GM12878 (cell line): Measurements from ENCODE around the gene COL26A1. TPM values are rescaled to one million over a fixed set of nuclear protein-coding genes. Genes with fewer than 3 reads are reported as not detected.

Experiments used
- ATAC-seq: fragments of 200-7000 bp; cut with Tn5 transposase; 3 replicates; pipeline ENCODE4 v1.9.1; 2020; ENCODE audit warnings: mild to moderate bottlenecking, moderate library complexity
- BruUV-seq: library from RNA; stranded (reverse); fragments of 400-500 nt; replicated peaks from 2 replicates; lab custom pipeline; 2021; lab: Mats Ljungman, UMichigan
- CTCF ChIA-PET: fragments of 300-600 bp; sonication (Branson Sonifier 250); formaldehyde crosslinking; extraction: SDS; loops from one replicate; lab custom pipeline; 2021; ENCODE audit warnings: inconsistent platforms; lab: Yijun Ruan, JAX
- POLR2A ChIA-PET: fragments of 350-600 bp; formaldehyde crosslinking; extraction: SDS; loops from one replicate; lab custom pipeline; 2021; ENCODE audit warnings: inconsistent platforms; lab: Charles Lee
- RAD21 ChIA-PET: fragments of 300-600 bp; sonication (Branson Sonifier 250); formaldehyde crosslinking; loops from one replicate; lab custom pipeline; 2023; ENCODE audit warnings: antibody characterized with exemption; ENCODE audit not compliant: unreplicated experiment; lab: Charles Lee
- SMC1A ChIA-PET: fragments of 300-600 bp; sonication (Branson Sonifier 250); formaldehyde crosslinking; loops from one replicate; lab custom pipeline; 2023; ENCODE audit not compliant: unreplicated experiment, uncharacterized antibody; lab: Charles Lee
- DNase-seq: peaks from one replicate; pipeline ENCODE4 v3.0.0-alpha.2; 2011; ENCODE audit warnings: low read depth, low spot score
- FAIRE-seq: peaks from 3 replicates; lab custom pipeline; 2011; peaks lifted over from hg19 to GRCh38; lab: Jason Lieb, UNC
- H2AFZ ChIP-seq: 2 replicates; pipeline ENCODE4 v1.6.0; 2011; ENCODE audit warnings: low read depth, low read length, control low read depth; ENCODE audit not compliant: control insufficient read depth
- H3K27ac ChIP-seq: 2 replicates; pipeline ENCODE4 v1.5.1; 2011; ENCODE audit warnings: control low read depth; ENCODE audit not compliant: control insufficient read depth, insufficient read depth
- H3K27me3 ChIP-seq, 2 experiments: replicated peaks in 1 of 2; 2 replicates each; pipeline versions ENCODE4 v1.6.0 to v1.6.1; 2011; ENCODE audit warnings: low read length in 1 of 2; ENCODE audit not compliant: control insufficient read depth in 2 of 2, insufficient read depth in 2 of 2
- H3K36me3 ChIP-seq, 2 experiments: 2 replicates each; pipeline ENCODE4 v1.5.1; 2011; ENCODE audit warnings: low read length in 1 of 2; ENCODE audit not compliant: control insufficient read depth in 2 of 2, insufficient read depth in 2 of 2
- H3K4me1 ChIP-seq: 2 replicates; pipeline ENCODE4 v1.6.1; 2011; ENCODE audit warnings: mild to moderate bottlenecking, low read length, moderate library complexity, mixed read lengths; ENCODE audit not compliant: control insufficient read depth, insufficient read depth
- H3K4me2 ChIP-seq: 2 replicates; pipeline ENCODE4 v1.6.0; 2011; ENCODE audit warnings: control low read depth; ENCODE audit not compliant: control insufficient read depth, insufficient read depth
- H3K4me3 ChIP-seq: fragments of 200-600 bp; sonication (generic); 2 replicates; pipeline ENCODE4 v1.5.1; 2016
- H3K79me2 ChIP-seq: 2 replicates; pipeline ENCODE4 v1.6.0; 2011; ENCODE audit warnings: low read length; ENCODE audit not compliant: control insufficient read depth, insufficient read depth
- H3K9ac ChIP-seq: 2 replicates; pipeline ENCODE4 v1.8.0; 2011; ENCODE audit warnings: low read length, control low read depth, mixed read lengths; ENCODE audit not compliant: control insufficient read depth, insufficient read depth
- H3K9me3 ChIP-seq: replicated peaks from 3 replicates; pipeline ENCODE4 v1.5.1; 2011; ENCODE audit warnings: mild to moderate bottlenecking, low read length; ENCODE audit not compliant: control insufficient read depth, insufficient read depth
- H4K20me1 ChIP-seq: 2 replicates; pipeline ENCODE4 v1.6.0; 2011; ENCODE audit not compliant: control insufficient read depth, insufficient read depth
- BRCA1 ChIP-seq: IDR thresholded peaks from 2 replicates; pipeline ENCODE4 v1.6.1; 2011; ENCODE audit warnings: low read depth, low read length, improper control_type of control experiment
- CHD4 ChIP-seq: fragments of 200-600 bp; sonication (generic); IDR thresholded peaks from 2 replicates; pipeline ENCODE4 v1.6.1; 2016; ENCODE audit warnings: mild to moderate bottlenecking
- CREB1 ChIP-seq: IDR thresholded peaks from 2 replicates; pipeline ENCODE4 v1.6.1; 2012; ENCODE audit warnings: low read depth, mild to moderate bottlenecking, inconsistent platforms
- CREM ChIP-seq: IDR thresholded peaks from 2 replicates; pipeline ENCODE4 v1.6.1; 2014; ENCODE audit warnings: antibody characterized with exemption, low read depth
- IKZF2 ChIP-seq, 2 experiments: fragments of 450-650 bp; IDR thresholded peaks; 2 replicates each; pipeline ENCODE4 v1.6.1; 2017; ENCODE audit warnings: mild to moderate bottlenecking in 2 of 2, moderate library complexity in 2 of 2
- MTA2 ChIP-seq: fragments of 450-650 bp; IDR thresholded peaks from 2 replicates; pipeline ENCODE4 v1.6.1; 2016; ENCODE audit warnings: low read depth, mild to moderate bottlenecking, moderate library complexity
- RBBP5 ChIP-seq: fragments of 200-600 bp; sonication (generic); conservative IDR thresholded peaks from 2 replicates; pipeline ENCODE4 v1.6.1; 2016
- SIX5 ChIP-seq: IDR thresholded peaks from 2 replicates; pipeline ENCODE4 v1.6.1; 2011; ENCODE audit warnings: mild to moderate bottlenecking, low read depth, low read length, moderate library complexity; ENCODE audit not compliant: severe bottlenecking
- ZNF384 ChIP-seq: IDR thresholded peaks from 2 replicates; pipeline ENCODE4 v1.6.1; 2012; ENCODE audit warnings: low read depth, mild to moderate bottlenecking, low read length, improper control_type of control experiment, borderline replicate concordance
- WGBS: methylation state at CpG from one replicate; pipeline ENCODE4 v1.1.6; 2016; ENCODE audit warnings: low lambda C conversion rate; ENCODE audit not compliant: insufficient replicate concordance, insufficient coverage; ENCODE audit errors: missing lambda C conversion rate; 5-methylcytosine and 5-hydroxymethylcytosine counted together
- in situ Hi-C: fragments of 300-500 bp; cut with MboI; formaldehyde crosslinking; loops from 9 replicates; pipeline ENCODE4 v1.14.3; 2018; ENCODE audit warnings: mixed read lengths
- intact Hi-C: fragments of 100-400 bp; cut with micrococcal nuclease; formaldehyde crosslinking; loops from one replicate; pipeline ENCODE4 v1.14.2; 2022; ENCODE audit not compliant: unreplicated experiment
- polyA plus RNA-seq, 11 experiments: library from polyadenylated mRNA; depleted of rRNA in 4 of 11; unstranded in 6 of 11; stranded (reverse) in 5 of 11; fragments of >200 nt; fragmentation: Nextera tagmentation in 4 of 11; fragmentation: Illumina TruSeq in 1 of 11; extraction: Ambion mirVana in 4 of 11; extraction: Trizol in 1 of 11; gene quantifications; 1 replicate in 1 of 11; 2 replicates in 10 of 11; pipeline versions ENCODE4 v1.2.1 to v1.2.3, GENCODE V29; 2011 to 2016; ENCODE audit warnings: inconsistent platforms in 2 of 11, missing spikeins in 2 of 11, low read depth in 1 of 11
- total RNA-seq, 4 experiments: library from RNA; depleted of rRNA in 3 of 4; stranded (reverse); fragments of >200 nt in 3 of 4; fragmentation: Illumina TruSeq in 1 of 4; extraction: Trizol in 1 of 4; gene quantifications; 2 replicates each; pipeline versions ENCODE4 v1.2.1 to v1.2.3, GENCODE V29; 2013 to 2021
- TF ChIP-seq, protein P1 (sequence below): IDR thresholded peaks from 2 replicates; pipeline ENCODE4 v1.6.1; 2011; ENCODE audit warnings: low read depth, mild to moderate bottlenecking, low read length, moderate library complexity, borderline replicate concordance; ENCODE audit errors: extremely low read depth

COL26A1 gene
- total and polyA plus RNA-seq, 10 of the 15 experiments (the other 5 are each of a cell fraction or from before 2014, with no cell fraction given) = 0.08 TPM; not detected in 9

DNA sequence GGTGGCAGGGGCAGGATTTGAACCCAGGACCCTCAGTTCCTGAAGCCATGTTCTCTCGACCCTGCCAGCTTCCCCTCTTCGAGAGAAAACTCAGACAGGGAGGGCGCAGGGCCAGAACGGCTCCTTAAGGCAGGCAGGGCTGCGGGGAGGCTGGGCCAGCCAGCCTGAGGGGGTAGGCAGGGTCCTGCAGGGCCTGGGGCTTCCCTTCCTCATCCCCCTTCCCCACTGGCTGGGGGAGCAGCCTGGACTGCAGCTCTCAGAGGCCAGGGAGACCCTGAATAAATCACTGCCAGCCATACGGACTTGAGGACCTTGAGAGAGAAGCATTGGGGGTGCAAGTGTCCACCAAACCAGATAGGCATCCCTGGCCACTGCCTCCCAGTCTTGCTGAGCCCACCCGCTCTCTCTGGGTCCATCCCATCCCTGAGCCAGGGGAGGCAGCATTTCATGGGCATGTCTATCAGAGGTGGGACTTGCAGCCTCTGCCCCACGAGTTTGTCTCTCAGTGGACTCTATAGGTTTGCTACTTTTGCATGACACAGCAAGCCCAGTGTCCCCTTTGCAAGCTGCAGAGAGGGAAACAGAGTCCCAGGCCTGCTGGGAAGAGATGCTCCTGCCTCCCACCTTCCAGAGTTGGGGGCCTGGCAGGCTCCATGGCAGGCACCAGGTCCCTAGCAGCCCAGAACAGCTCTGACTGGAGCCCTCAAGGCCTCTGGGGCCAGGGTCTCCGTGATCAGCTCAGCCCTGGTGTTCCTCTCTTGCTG is 195.5 kb downstream of the COL26A1 start:
- no peaks in the 10 kb centered on the region; the same call in 2 of the 3 replicates for H3K9me3 ChIP-seq
- no peak for DNase-seq
- no peak overlapping the region for H3K27ac ChIP-seq
- no peak for ATAC-seq
- SMC1A ChIA-PET = no interaction called here
- no peaks in the 10 kb centered on the region; a peak in 1 of 4 replicates for H3K27me3 ChIP-seq
- H3K9ac ChIP-seq = no peak overlapping the region
- no peak overlapping the region for H2AFZ ChIP-seq
- no peaks in the 10 kb centered on the region for H3K36me3 ChIP-seq
- no peak for FAIRE-seq
- H3K4me3 ChIP-seq = no peak overlapping the region
- RAD21 ChIA-PET = no interaction called here
- H4K20me1 ChIP-seq = no peaks in the 10 kb centered on the region
- CTCF ChIA-PET = interaction anchor here (0.6 kb wide), 1 partner anchor 189 kb away, joined by 3 read pairs; no protein-coding TSS in a partner anchor
- in situ Hi-C loops = no loop called here
- intact Hi-C loops = no loop called here
- no peaks in the 10 kb centered on the region for H3K79me2 ChIP-seq
- no peaks in the 10 kb centered on the region for H3K4me1 ChIP-seq
- POLR2A ChIA-PET = interaction anchor here (0.6 kb wide), 1 partner anchor 238 kb away, joined by 3 read pairs; no protein-coding TSS in a partner anchor
- no peak overlapping the region for H3K4me2 ChIP-seq
- TF ChIP-seq, protein P1, sequence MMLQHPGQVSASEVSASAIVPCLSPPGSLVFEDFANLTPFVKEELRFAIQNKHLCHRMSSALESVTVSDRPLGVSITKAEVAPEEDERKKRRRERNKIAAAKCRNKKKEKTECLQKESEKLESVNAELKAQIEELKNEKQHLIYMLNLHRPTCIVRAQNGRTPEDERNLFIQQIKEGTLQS = no peak
- TF ChIP-seq CREM (no peak), MTA2 (no peak), CHD4 (no peak), ZNF384 (no peak), CREB1 (no peak), SIX5 (no peak), IKZF2 (IDR thresholded peaks at IDR 0.05) (no peak), BRCA1 (no peak), RBBP5 (no peak)
- no TSS peak for BruUV-seq
- WGBS = 11% methylated on average over 9 of the region's 9 CpGs
